Retinal pigment epithelial cell (primary cell): Measurements from ENCODE around the gene ITGA11.

Source experiments
- DNase-seq: peaks from one replicate; pipeline ENCODE4 v3.0.0-alpha.2; 2010; ENCODE audit warnings: low read depth
- H3K4me3 ChIP-seq: 2 replicates; pipeline ENCODE4 v1.5.1; 2011; ENCODE audit warnings: mild to moderate bottlenecking, low read length, control low read depth, moderate library complexity
- TF ChIP-seq, protein P1 (sequence below): conservative IDR thresholded peaks from 2 replicates; pipeline ENCODE4 v1.5.1; 2011; ENCODE audit warnings: low read depth, low read length, control low read depth, inconsistent platforms

The ITGA11 gene

DNA sequence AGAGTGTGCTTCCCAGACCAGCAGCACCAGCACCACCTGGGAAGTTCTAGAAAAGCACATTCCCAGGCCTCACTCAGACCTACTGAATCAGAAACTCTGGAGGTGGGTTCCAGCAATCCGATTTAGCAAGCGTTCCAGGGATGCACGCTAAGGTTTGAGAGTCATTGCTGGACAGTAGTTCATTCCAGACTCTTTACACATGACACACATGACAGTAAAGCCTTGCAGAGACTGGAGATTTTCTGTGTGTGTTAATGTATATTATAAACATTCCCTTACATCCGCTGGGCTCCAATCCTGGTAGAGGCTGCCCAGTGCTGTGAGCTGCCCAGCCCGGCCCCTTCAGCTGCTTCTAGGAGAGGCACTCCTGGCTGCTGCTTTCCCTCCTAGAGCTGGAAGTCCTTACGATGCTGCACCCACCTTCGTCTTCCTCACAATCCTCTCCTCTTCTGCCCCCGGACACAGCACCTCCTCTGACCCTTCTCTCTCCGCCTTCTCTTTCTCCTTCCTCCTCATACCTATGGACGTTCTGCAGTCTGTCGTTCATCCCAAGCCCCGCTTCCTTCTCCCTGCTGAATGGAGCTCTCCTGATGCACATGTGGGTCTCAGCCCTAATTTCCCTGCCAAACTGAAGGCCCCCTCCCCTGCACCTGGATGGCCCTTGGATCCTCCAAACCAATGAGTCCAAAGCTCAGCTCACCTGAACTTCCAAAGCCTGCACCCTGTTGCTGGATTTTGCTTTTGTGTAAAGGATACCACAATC lies 44.4 kb downstream of the ITGA11 start:
- TF ChIP-seq, protein P1, sequence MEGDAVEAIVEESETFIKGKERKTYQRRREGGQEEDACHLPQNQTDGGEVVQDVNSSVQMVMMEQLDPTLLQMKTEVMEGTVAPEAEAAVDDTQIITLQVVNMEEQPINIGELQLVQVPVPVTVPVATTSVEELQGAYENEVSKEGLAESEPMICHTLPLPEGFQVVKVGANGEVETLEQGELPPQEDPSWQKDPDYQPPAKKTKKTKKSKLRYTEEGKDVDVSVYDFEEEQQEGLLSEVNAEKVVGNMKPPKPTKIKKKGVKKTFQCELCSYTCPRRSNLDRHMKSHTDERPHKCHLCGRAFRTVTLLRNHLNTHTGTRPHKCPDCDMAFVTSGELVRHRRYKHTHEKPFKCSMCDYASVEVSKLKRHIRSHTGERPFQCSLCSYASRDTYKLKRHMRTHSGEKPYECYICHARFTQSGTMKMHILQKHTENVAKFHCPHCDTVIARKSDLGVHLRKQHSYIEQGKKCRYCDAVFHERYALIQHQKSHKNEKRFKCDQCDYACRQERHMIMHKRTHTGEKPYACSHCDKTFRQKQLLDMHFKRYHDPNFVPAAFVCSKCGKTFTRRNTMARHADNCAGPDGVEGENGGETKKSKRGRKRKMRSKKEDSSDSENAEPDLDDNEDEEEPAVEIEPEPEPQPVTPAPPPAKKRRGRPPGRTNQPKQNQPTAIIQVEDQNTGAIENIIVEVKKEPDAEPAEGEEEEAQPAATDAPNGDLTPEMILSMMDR, result no peak
- no peak for DNase-seq
- no peak overlapping the region for H3K4me3 ChIP-seq

DNA sequence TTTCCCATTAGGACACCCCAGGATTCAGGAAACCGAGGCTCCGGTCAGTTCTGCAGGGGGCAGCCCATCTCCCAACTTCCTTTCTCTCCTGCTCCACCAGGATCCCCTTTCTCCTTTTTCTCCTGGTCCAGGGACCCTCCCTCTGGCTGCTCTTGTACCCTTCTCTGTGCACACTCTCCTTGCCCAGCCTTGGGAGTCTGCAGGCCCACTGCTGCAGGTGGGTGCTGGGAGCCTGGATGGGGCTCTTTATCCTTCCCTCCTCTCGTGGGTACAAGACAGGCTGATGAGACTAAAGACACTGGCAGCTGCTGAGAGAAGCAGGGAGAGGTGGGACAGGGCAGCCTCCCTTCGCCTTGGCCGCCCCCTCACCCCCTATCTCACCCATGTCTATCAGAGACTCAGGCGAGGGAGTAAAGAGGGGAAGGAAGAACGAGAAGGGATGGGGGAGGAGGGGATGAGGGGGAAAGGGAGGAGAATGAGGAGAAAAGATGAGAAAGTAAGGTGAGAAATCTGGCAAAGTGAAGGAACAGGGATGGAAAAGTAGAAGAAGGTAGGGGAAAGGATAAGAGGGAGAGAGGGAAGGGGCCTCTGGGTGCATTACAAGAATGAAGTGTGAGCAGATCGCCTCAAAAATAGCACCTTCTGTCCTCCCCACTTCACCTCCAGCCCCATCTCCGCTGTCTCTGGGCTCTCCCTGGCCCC lies 45.2 kb downstream of the ITGA11 start:
- H3K4me3 ChIP-seq, result no peak overlapping the region
- TF ChIP-seq, protein P1, result no peak
- no peak for DNase-seq

DNA sequence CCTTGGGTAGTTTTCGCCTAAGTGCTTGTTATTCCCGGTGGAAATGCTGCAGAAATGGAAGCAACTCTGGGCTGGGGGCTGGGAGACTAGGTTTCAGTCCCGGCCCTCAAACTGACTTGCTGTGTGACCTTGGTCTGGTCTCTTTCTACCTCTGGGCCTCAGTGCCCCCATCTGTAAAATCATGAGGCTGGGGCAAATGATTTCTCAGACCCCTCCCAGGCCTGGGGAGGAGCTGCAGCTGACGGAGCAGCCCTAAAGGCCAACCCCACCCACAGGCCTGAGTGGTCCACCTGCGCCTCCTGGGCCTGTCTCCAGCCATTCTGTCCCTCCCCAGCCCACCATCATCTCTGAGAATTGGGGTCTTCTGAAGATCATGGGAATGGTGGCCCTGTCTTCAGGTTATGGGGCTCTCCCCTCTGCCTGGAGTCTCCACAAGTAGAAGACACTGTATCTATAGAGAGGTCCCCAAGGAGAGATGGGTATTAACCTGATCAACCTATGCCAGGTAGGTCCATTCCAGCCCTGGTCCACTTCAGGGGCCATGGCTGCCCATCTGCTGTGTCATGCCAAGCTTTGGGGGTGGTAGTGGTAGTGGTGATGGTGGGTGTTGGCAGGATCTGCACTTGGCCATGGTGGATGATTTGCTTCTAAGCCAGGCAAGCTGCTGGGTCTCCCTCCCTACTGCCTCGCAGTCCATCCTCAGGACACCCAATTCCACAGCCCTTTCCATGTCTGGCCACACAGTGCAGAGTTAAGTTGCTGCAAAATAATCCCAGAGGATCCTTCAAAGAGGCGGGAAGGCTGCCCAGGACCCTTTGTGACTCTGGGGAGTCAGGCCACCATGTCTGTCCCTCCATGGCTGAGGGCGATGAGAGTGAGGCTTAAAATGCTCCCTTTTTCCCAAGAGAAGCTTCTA lies 46.0 kb downstream of the ITGA11 start:
- TF ChIP-seq, protein P1, result no peak
- no peak for DNase-seq
- H3K4me3 ChIP-seq, result no peak overlapping the region

DNA sequence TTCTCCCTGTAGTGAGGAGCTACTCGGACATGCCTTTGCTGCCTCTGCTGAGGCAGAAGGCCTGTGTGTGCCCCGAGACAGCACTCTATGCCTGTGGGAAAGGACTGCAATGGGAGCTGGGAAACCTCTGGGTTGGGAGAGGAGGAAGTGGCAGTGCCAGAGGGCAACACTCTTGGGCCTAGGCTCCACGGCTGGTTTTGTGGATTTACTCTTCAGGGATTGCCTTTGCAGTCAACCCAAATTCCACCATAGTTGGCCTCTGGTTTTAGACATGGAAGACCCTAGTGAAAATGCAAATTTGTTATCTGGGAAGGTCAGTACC lies 46.8 kb downstream of the ITGA11 start:
- H3K4me3 ChIP-seq, result no peak overlapping the region
- TF ChIP-seq, protein P1, result no peak
- DNase-seq, result no peak

DNA sequence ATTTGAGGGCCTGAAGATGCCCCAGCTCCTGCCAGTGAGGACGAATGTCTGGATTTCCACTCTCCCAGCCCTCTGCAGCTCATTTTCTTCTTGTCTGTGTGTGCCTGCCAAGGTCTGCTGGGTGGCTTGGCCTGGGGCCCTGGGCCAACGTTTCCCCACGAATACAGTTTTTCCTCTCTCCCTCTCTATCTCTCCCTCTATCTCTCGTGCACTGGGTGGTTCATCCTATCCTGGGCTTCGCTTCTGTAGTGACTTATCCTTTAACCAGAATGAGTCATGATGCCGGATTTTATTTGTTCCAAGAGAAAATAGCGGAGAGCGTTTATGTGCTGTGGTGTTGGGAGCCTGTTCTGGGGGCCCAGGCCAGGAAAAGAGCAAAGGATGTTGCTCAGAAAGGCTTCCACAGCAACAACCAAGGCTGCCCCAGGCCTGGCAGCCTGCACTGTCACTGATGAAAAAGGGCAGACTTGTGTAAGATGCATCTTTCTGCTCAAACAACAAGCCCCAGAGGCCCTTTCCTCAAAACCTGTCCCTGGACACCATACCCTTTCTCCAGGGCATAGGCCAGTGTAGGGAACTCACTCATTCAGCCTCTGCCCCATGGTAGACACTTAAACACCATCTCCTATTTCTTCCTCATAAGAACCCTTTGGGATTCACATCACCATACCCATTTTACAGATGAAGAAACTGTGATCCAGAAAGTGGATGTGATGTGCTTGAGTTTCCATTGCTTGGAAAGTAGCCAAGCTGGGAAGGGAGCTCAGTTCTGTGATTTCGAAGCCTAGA lies 47.3 kb downstream of the ITGA11 start:
- H3K4me3 ChIP-seq, result no peak overlapping the region
- TF ChIP-seq, protein P1, result no peak
- DNase-seq, result no peak

DNA sequence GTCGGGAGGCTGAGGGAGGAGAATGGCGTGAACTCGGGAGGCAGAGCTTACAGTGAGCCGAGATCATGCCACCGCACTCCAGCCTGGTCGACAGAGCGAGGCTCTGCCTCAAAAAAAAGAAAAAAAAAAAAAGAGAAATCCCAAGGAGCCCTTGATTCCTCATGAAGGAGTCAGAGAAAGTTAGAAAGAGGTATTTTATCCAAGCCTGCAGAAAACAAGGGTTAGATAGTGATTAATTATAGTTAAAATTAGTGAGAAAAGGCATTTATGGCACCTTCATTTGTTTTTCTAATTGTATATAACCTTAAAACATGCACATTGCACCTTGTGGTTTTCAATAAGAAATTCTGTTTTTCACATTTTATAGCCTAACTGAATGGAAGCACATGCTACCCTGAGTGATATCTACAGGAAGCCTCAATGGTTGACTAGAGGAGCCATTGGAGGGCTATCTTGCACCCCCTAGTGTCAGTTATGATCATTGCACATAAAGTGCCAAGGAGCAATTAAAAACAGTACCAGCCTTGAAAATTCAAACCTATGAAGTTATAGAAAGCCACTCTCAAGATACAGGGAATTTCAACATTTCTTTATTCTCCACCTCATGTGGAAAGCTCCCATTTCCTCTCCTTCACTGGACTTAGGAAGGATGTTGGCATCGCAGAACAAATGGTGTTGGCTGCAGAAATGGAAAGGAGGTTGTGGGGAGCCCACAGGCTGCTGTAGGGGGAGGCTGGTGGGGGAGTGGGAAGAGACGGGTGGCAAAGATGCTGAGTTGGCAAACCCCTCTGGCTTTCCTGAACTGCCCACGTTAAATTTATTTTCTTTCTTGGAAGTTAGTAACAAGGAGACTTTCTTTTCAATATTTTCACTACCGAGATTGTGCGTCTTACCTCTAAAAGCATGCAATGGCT lies 48.5 kb downstream of the ITGA11 start:
- no peak for DNase-seq
- TF ChIP-seq, protein P1, result peak; percentile 80

More for the DNA sequence above, 48.5 kb downstream of the ITGA11 start:
- no peak overlapping the region for H3K4me3 ChIP-seq
